Heart left ventricle (tissue), 16 donors: Measurements from ENCODE around the gene TMEFF2. TPM values are rescaled to one million over a fixed set of nuclear protein-coding genes. Genes with fewer than 3 reads are reported as not detected.

Experiments used
- ATAC-seq, 4 donors: fragments of 200-7000 bp; cut with Tn5 transposase; one replicate each; pipeline ENCODE4 v1.9.1; 2020 to 2022; ENCODE audit warnings: moderate library complexity in 4 of 4, mild to moderate bottlenecking in 3 of 4, moderate number of reproducible peaks in 1 of 4
- DNase-seq, 5 donors: peaks; one replicate each; pipeline ENCODE4 v3.0.0-alpha.2; 2020
- H3K27ac ChIP-seq, 12 donors: fragments of 200-600 bp; sonication (generic) in 4 of 12; one replicate each; pipeline versions ENCODE4 v1.5.0 to v1.8.0; 2016 to 2022; ENCODE audit warnings: mild to moderate bottlenecking in 2 of 12
- H3K27me3 ChIP-seq, 9 donors: fragments of 200-600 bp; sonication (generic) in 2 of 9; one replicate each; pipeline versions ENCODE4 v1.5.1 to v1.8.0; 2016 to 2022; ENCODE audit warnings: mild to moderate bottlenecking in 3 of 9
- H3K36me3 ChIP-seq, 9 donors: fragments of 200-600 bp; sonication (generic) in 2 of 9; one replicate each; pipeline versions ENCODE4 v1.5.0 to v1.8.0; 2018 to 2022; ENCODE audit warnings: mild to moderate bottlenecking in 2 of 9
- H3K4me1 ChIP-seq, 12 donors: fragments of 200-600 bp; sonication (generic) in 4 of 12; one replicate each; pipeline versions ENCODE4 v1.5.0 to v1.8.0; 2016 to 2022; ENCODE audit warnings: mild to moderate bottlenecking in 3 of 12
- H3K4me3 ChIP-seq, 12 donors: fragments of 200-600 bp; sonication (generic) in 4 of 12; one replicate each; pipeline versions ENCODE4 v1.5.0 to v1.8.0; 2017 to 2022; ENCODE audit warnings: mild to moderate bottlenecking in 9 of 12, moderate library complexity in 4 of 12
- H3K9me3 ChIP-seq, 12 donors: fragments of 200-600 bp; sonication (generic) in 4 of 12; one replicate each; pipeline versions ENCODE4 v1.5.0 to v1.8.0; 2016 to 2022; ENCODE audit warnings: mild to moderate bottlenecking in 1 of 12
- POLR2A ChIP-seq, 2 donors: fragments of 450-650 bp; IDR thresholded peaks; one replicate each; pipeline ENCODE4 v1.6.1; 2017; ENCODE audit warnings: antibody characterized with exemption in 2 of 2, mild to moderate bottlenecking in 2 of 2, moderate library complexity in 2 of 2
- WGBS, 4 donors: extraction: QIAGEN DNeasy Blood & Tissue Kit in 2 of 4; methylation state at CpG; one replicate each; pipeline versions ENCODE4 v1.1.5 to v1.1.7; 2013 to 2018; 5-methylcytosine and 5-hydroxymethylcytosine counted together
- intact Hi-C, 10 donors: fragments of 100-400 bp; cut with DNase I; formaldehyde crosslinking; loops; one replicate each; pipeline versions ENCODE4 v1.11.1 to v1.14.2; 2022
- polyA plus RNA-seq, 2 donors: library from polyadenylated mRNA; stranded (reverse); fragments of 200-250 nt; gene quantifications; one replicate each; pipeline ENCODE4 v1.2.3, GENCODE V29; 2013
- total RNA-seq, 9 donors: library from RNA; depleted of rRNA in 2 of 9; stranded (reverse); fragments of >200 nt in 2 of 9; fragmentation: NEBNext Ultra II Directional in 3 of 9; extraction: Animal tissue kit (Norgen Biotek cat#: 25700) in 3 of 9; gene quantifications; one replicate each; pipeline versions ENCODE4 v1.1.0 to v1.2.4, GENCODE V29; 2016 to 2023
- TF ChIP-seq, protein P1 (sequence below), 12 donors: fragments of 200-600 bp; sonication (generic) in 4 of 12; IDR thresholded peaks; one replicate each; pipeline versions ENCODE4 v1.5.0 to v1.8.0; 2018 to 2022; ENCODE audit warnings: antibody characterized with exemption in 12 of 12, mild to moderate bottlenecking in 5 of 12
- donor health status: ischemic (EF 13 %, LVEDD 7.1; RV severe dilation, severe dysfunction).
- donor health status: healthy with polysubstance abuse.
- donor health status: DM: no; HTN: yes; CAD: no.
- donor health status: DM: no; HTN: no; CAD: no.
- donor health status: ischemic (EF 25% LVEDD 6.9; RV normal size, moderate dysfunction).
- donor health status: ischemic (EF 25% LVEDD 5.7; RV mildly dilated, moderate dysfunction).
- donor health status: healthy.
- donor health status: DM: yes; HTN: yes; CAD: no.
- donor health status: ischemic (EF 35%, LVEDD 5.7; RV mildly dilated, moderate dysfunction).
- donor health status: nonischemic (EF 11% LVEDD 7.7; RV severe dilation, severe dysfunction).
- donor health status: DM: yes; HTN: yes; CAD: no.
- donor health status: PGD.
- donor health status: ischemic (EF 29% LVEDD 5.4; RV normal size, mild dysfunction).
- donor health status: nonischemic (EF 23%, LVEDD 6.1; RV moderate dilation, normal function).

TMEFF2 gene
- total and polyA plus RNA-seq, 11 donors: 0.08 to 0.44 (median 0.23) TPM; not detected in 7

DNA sequence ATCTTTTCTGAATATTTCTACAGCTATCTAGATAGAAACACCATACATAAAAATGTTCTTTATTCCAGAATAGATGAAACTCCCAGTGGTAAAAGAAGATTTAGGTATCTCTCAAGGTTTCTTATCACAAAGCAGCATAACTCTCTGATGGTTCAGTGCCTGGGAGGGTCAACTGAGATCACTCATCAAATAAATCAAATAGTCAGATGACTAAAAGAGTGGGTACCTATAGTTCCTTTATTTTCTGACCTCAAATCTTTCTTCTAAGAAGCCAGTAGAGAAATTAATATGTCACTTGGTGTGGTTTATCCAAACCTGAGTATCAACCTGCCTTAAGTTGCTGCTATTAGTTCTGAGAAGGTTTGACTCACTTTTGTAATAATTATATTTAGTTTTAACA, 120.9 kb downstream of the TMEFF2 start:
- ATAC-seq: no peak

GRCh38 chr2:192072778-192073177, 122.0 kb downstream of the TMEFF2 start:
- intact Hi-C loops: no loop called here
- Histone ChIP-seq H3K27me3 (no peaks in the 10 kb centered on the region), H3K36me3 (no peaks in the 10 kb centered on the region), H3K9me3 (no peaks in the 10 kb centered on the region), H3K4me1 (peaks cover 0 to 4% (median 0%) of the 10 kb centered on the region in 12 donors), H3K27ac (no peak overlapping the region), H3K4me3 (no peak overlapping the region)
- TF ChIP-seq POLR2A (IDR thresholded peaks at IDR 0.05): no peak
- TF ChIP-seq, protein P1, sequence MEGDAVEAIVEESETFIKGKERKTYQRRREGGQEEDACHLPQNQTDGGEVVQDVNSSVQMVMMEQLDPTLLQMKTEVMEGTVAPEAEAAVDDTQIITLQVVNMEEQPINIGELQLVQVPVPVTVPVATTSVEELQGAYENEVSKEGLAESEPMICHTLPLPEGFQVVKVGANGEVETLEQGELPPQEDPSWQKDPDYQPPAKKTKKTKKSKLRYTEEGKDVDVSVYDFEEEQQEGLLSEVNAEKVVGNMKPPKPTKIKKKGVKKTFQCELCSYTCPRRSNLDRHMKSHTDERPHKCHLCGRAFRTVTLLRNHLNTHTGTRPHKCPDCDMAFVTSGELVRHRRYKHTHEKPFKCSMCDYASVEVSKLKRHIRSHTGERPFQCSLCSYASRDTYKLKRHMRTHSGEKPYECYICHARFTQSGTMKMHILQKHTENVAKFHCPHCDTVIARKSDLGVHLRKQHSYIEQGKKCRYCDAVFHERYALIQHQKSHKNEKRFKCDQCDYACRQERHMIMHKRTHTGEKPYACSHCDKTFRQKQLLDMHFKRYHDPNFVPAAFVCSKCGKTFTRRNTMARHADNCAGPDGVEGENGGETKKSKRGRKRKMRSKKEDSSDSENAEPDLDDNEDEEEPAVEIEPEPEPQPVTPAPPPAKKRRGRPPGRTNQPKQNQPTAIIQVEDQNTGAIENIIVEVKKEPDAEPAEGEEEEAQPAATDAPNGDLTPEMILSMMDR (IDR thresholded peaks at IDR 0.05): no peak
- DNase-seq (no peak), ATAC-seq (no peak)
- 55 to 86% (median 71%) methylated on average over 1 of the region's 1 CpG for WGBS, 4 donors

More for the DNA sequence above, 120.9 kb downstream of the TMEFF2 start:
- DNase-seq: no peak
- intact Hi-C loops: no loop called here
- Histone ChIP-seq H3K36me3 (no peaks in the 10 kb centered on the region), H3K27me3 (no peaks in the 10 kb centered on the region), H3K4me3 (no peak overlapping the region), H3K9me3 (no peaks in the 10 kb centered on the region), H3K4me1 (peaks cover 0 to 4% (median 0%) of the 10 kb centered on the region in 12 donors), H3K27ac (no peak overlapping the region)
- no peak for TF ChIP-seq POLR2A (IDR thresholded peaks at IDR 0.05)
- TF ChIP-seq, protein P1 (IDR thresholded peaks at IDR 0.05): no peak

- intact Hi-C loops: no loop called here
- 45 to 52% (median 47%) methylated on average over 2 of the region's 2 CpGs for WGBS, 4 donors
- no peaks in the 10 kb centered on the region for H3K27me3 ChIP-seq
- no peak overlapping the region for H3K27ac ChIP-seq
- DNase-seq (no peak), ATAC-seq (no peak)
- TF ChIP-seq, protein P1 (IDR thresholded peaks at IDR 0.05): no peak
- TF ChIP-seq POLR2A (IDR thresholded peaks at IDR 0.05): no peak
- no peaks in the 10 kb centered on the region for H3K36me3 ChIP-seq
- no peak overlapping the region for H3K4me3 ChIP-seq
- H3K9me3 ChIP-seq: no peaks in the 10 kb centered on the region
- peaks cover 0 to 4% (median 0%) of the 10 kb centered on the region in 12 donors for H3K4me1 ChIP-seq
Measured at GRCh38 chr2:192072261-192072660, 122.5 kb downstream of the TMEFF2 start.

DNA sequence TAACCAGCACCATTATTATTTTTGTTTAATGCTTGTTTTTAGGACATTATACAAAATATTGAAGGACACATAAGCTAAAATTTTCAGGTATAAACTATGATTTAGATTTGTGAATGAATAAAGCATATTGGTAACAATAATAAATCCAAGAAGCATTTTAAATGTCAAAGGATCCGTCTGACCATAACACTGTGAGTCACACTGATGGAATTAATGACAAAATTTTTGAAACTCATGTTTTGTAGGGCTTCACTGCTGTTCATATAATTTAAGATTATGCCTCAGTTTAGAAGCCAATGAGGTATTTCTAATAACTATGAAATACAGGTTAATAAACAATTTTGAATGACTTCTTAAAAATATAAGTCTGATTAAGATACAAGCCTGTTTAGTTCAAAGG, 124.6 kb downstream of the TMEFF2 start:
- intact Hi-C loops: no loop called here
- TF ChIP-seq, protein P1 (IDR thresholded peaks at IDR 0.05): no peak
- no peak for TF ChIP-seq POLR2A (IDR thresholded peaks at IDR 0.05)
- DNase-seq: no peak
- WGBS, 4 donors: 81 to 93% (median 91%) methylated on average over 1 of the region's 1 CpG
- peaks cover 0 to 4% (median 0%) of the 10 kb centered on the region in 12 donors for H3K4me1 ChIP-seq
- no peaks in the 10 kb centered on the region for H3K27me3 ChIP-seq
- H3K4me3 ChIP-seq: no peak overlapping the region
- no peak for ATAC-seq
- no peaks in the 10 kb centered on the region for H3K36me3 ChIP-seq
- no peak overlapping the region for H3K27ac ChIP-seq
- no peaks in the 10 kb centered on the region for H3K9me3 ChIP-seq
